ENCODE measurements around the gene TEX53. TPM values are rescaled to one million over a fixed set of nuclear protein-coding genes. Genes with fewer than 3 reads are reported as not detected.

TEX53 gene
- total RNA-seq, 1 experiment from 2014 or later = not detected

DNA sequence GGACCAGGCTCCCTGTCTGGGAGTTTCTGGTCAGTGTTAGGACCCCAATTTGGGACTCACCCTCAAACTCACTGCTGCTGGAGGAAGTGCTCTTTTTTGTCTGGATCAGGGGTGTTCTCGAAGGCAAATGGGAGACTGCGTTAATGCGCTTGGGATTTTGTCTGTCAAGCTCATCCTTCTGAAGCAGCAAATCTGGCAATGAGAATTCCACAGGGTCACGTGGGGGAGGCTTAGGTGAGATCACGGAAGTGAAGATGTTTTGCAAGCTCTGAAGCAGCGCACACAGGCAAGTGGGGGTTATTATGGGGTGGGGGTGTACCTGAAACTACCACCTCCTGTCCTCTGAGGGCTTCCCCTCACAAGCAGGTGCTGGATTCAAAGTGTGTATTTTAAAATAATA, 10.5 kb upstream of the TEX53 start:
- no peak overlapping the region for H3K4me3 ChIP-seq (replicated peaks in 1 of 2; ENCODE audit: low read depth in 1 of 2, low read length in 2 of 2)

More for the DNA sequence above, 10.5 kb upstream of the TEX53 start:
- CTCF ChIA-PET = interaction anchor here (1.2 kb wide), 1 partner anchor 230 kb away, joined by 3 read pairs; no protein-coding TSS in a partner anchor
- Histone ChIP-seq H3K27me3 (ENCODE audit: insufficient read depth, low read length) (0 out of 2 replicates have a peak, but pooled peaks cover under 1% of the 10 kb centered on the region), H3K9ac (ENCODE audit: low read length) (no peak overlapping the region), H3K4me1 (ENCODE audit: control insufficient read depth in 1 of 2, insufficient read depth in 2 of 2, low read length in 2 of 2) (no peaks in the 10 kb centered on the region), H3K79me2 (ENCODE audit: insufficient read depth, low read length) (no peaks in the 10 kb centered on the region), H3K9me2 (ENCODE audit: insufficient read depth) (no peaks in the 10 kb centered on the region), H3K36me3 (ENCODE audit: control insufficient read depth in 1 of 2, insufficient read depth in 2 of 2, low read length in 2 of 2) (no peaks in the 10 kb centered on the region), H3K4me2 (ENCODE audit: low read length) (no peak overlapping the region), H3K9me3 (ENCODE audit: control insufficient read depth in 1 of 2, insufficient read depth in 1 of 2, low read depth in 1 of 2, low read length in 2 of 2) (no peaks in the 10 kb centered on the region), H3K27ac (ENCODE audit: low read depth, low read length) (no peak overlapping the region), H4K20me1 (ENCODE audit: insufficient read depth) (no peaks in the 10 kb centered on the region), H2AFZ (ENCODE audit: low read depth, low read length, poor library complexity, severe bottlenecking) (no peak overlapping the region)
- RAD21 ChIA-PET (ENCODE audit: low non-redundant PET in 1 of 2, low total read pairs in 2 of 2, uncharacterized antibody in 2 of 2, unreplicated experiment in 2 of 2) = no interaction called here
- POLR2A ChIA-PET = no interaction called here
- no TSS peak for BruUV-seq (replicated peaks)
- TF ChIP-seq POLR2A (IDR thresholded peaks at IDR 0.05; ENCODE audit: borderline replicate concordance, extremely low read depth, insufficient read depth, insufficient read length) (no peak), SP1 (IDR thresholded peaks at IDR 0.05; ENCODE audit: low read depth) (no peak), SRF (IDR thresholded peaks at IDR 0.05; ENCODE audit: low read depth) (no peak), RAD21 (IDR thresholded peaks at IDR 0.05; ENCODE audit: low read depth) (no peak), EGR1 (IDR thresholded peaks at IDR 0.05; ENCODE audit: low read depth) (no peak), ZFX (IDR thresholded peaks at IDR 0.05) (no peak), SIN3A (IDR thresholded peaks at IDR 0.05; ENCODE audit: low read depth) (no peak), EZH2phosphoT487 (IDR thresholded peaks at IDR 0.05; ENCODE audit: borderline replicate concordance) (no peak), CEBPB (IDR thresholded peaks at IDR 0.05; ENCODE audit: low read depth) (no peak), YY1 (IDR thresholded peaks at IDR 0.05; ENCODE audit: extremely low read depth, insufficient replicate concordance, low read depth, low read length) (no peak), ELF1 (IDR thresholded peaks at IDR 0.05; ENCODE audit: borderline replicate concordance, low read depth) (no peak), CBX3 (IDR thresholded peaks at IDR 0.05; ENCODE audit: low read depth) (no peak), ZNF274 (IDR thresholded peaks at IDR 0.05; ENCODE audit: low read depth, low read length) (no peak), EZH2 (IDR thresholded peaks at IDR 0.05) (no peak), FOSL1 (IDR thresholded peaks at IDR 0.05; ENCODE audit: low read depth) (no peak), JUND (IDR thresholded peaks at IDR 0.05) (no peak)
- TF ChIP-seq, protein P1, sequence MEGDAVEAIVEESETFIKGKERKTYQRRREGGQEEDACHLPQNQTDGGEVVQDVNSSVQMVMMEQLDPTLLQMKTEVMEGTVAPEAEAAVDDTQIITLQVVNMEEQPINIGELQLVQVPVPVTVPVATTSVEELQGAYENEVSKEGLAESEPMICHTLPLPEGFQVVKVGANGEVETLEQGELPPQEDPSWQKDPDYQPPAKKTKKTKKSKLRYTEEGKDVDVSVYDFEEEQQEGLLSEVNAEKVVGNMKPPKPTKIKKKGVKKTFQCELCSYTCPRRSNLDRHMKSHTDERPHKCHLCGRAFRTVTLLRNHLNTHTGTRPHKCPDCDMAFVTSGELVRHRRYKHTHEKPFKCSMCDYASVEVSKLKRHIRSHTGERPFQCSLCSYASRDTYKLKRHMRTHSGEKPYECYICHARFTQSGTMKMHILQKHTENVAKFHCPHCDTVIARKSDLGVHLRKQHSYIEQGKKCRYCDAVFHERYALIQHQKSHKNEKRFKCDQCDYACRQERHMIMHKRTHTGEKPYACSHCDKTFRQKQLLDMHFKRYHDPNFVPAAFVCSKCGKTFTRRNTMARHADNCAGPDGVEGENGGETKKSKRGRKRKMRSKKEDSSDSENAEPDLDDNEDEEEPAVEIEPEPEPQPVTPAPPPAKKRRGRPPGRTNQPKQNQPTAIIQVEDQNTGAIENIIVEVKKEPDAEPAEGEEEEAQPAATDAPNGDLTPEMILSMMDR (IDR thresholded peaks at IDR 0.05 in 2 of 3, conservative IDR thresholded peaks at IDR 0.05 in 1 of 3; ENCODE audit: borderline replicate concordance in 1 of 3, insufficient read depth in 1 of 3, low read depth in 2 of 3, low read length in 2 of 3) = no peak
- TF ChIP-seq, protein P2, sequence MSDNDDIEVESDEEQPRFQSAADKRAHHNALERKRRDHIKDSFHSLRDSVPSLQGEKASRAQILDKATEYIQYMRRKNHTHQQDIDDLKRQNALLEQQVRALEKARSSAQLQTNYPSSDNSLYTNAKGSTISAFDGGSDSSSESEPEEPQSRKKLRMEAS (IDR thresholded peaks at IDR 0.05) = no peak
- TF ChIP-seq, protein P3, sequence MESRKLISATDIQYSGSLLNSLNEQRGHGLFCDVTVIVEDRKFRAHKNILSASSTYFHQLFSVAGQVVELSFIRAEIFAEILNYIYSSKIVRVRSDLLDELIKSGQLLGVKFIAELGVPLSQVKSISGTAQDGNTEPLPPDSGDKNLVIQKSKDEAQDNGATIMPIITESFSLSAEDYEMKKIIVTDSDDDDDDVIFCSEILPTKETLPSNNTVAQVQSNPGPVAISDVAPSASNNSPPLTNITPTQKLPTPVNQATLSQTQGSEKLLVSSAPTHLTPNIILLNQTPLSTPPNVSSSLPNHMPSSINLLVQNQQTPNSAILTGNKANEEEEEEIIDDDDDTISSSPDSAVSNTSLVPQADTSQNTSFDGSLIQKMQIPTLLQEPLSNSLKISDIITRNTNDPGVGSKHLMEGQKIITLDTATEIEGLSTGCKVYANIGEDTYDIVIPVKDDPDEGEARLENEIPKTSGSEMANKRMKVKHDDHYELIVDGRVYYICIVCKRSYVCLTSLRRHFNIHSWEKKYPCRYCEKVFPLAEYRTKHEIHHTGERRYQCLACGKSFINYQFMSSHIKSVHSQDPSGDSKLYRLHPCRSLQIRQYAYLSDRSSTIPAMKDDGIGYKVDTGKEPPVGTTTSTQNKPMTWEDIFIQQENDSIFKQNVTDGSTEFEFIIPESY (IDR thresholded peaks at IDR 0.05; ENCODE audit: extremely low read depth, insufficient replicate concordance, low read length) = no peak
- TF ChIP-seq, protein P4, sequence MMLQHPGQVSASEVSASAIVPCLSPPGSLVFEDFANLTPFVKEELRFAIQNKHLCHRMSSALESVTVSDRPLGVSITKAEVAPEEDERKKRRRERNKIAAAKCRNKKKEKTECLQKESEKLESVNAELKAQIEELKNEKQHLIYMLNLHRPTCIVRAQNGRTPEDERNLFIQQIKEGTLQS (IDR thresholded peaks at IDR 0.05) = no peak
- intact Hi-C loops (cut with micrococcal nuclease) = no loop called here
- no peak for ATAC-seq
- no peak for DNase-seq (ENCODE audit: low read depth, low spot score)
